Non-pigmented ciliary epithelial cell (primary cell): ENCODE measurements around the gene HCK.

Experiments
- DNase-seq: peaks from one replicate; pipeline ENCODE4 v3.0.0-alpha.2; 2010; ENCODE audit warnings: low read depth

The HCK gene

GRCh38 chr20:32129863-32130262 lies 77.8 kb downstream of the HCK start:
- no peak for DNase-seq

- DNase-seq = no peak
Measured at GRCh38 chr20:32130352-32130751, 78.3 kb downstream of the HCK start.

GRCh38 chr20:32130965-32131364 lies 78.9 kb downstream of the HCK start:
- DNase-seq = no peak

GRCh38 chr20:32132911-32133549 lies 81.0 kb downstream of the HCK start:
- DNase-seq = no peak

- DNase-seq = no peak
Measured at GRCh38 chr20:32134026-32134425, 82.0 kb downstream of the HCK start.

- DNase-seq = no peak
Measured at GRCh38 chr20:32135983-32136515, 84.0 kb downstream of the HCK start.

GRCh38 chr20:32138921-32139320 lies 86.9 kb downstream of the HCK start:
- no peak for DNase-seq

- no peak for DNase-seq
Measured at GRCh38 chr20:32139947-32140346, 87.9 kb downstream of the HCK start.

- DNase-seq = no peak
Measured at GRCh38 chr20:32140603-32141002, 88.6 kb downstream of the HCK start.

- DNase-seq = no peak
Measured at GRCh38 chr20:32141465-32141980, 89.5 kb downstream of the HCK start.

GRCh38 chr20:32142088-32142487 lies 90.0 kb downstream of the HCK start:
- no peak for DNase-seq

GRCh38 chr20:32142991-32143390 lies 90.9 kb downstream of the HCK start:
- DNase-seq = no peak

GRCh38 chr20:32144898-32145662 lies 93.0 kb downstream of the HCK start:
- DNase-seq = no peak

GRCh38 chr20:32149566-32150170 lies 97.6 kb downstream of the HCK start:
- no peak for DNase-seq

- no peak for DNase-seq
Measured at GRCh38 chr20:32150291-32150848, 98.3 kb downstream of the HCK start.
